Activated CD8-positive, alpha-beta memory T cell treated with anti-CD3 and anti-CD28 coated beads for 1 hour (primary cell): ENCODE data around the gene MDGA2.

Experiments used
- DNase-seq, 2 donors: peaks; one replicate each; pipeline ENCODE4 v3.0.0-alpha.2; 2020; ENCODE audit warnings: low read depth in 1 of 2; ENCODE audit errors: extremely low read depth in 1 of 2

The MDGA2 gene

GRCh38 chr14:47155395-47155794 lies 520.0 kb downstream of the MDGA2 start:
- no peak for DNase-seq

DNA sequence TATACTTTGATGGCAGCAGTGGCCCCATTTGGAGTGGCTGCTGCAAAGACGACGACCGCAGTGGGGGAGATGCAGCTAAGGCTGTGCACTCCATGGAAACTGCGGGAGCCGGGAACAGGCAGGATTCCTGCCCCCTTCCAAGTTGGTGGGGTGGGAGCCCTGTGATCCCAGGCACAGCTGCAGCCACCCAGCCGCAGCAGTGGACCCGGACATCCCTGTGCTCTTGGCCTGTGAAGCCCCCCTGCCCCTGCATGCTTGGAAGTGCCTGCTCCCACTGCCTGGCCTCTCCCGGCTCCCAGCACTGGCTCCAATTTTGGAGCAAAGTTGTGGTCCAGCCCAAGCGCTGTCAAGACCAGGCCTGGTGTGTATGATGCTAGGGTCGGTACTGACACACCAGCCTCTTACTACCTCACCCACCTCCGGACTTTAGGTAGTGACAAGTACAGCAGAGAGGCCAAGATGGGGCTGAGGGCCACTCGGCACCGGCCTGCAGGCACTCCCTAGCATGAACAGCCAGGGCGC lies 521.1 kb downstream of the MDGA2 start:
- DNase-seq = no peak

- no peak for DNase-seq
These were observed 521.7 kb downstream of the MDGA2 start for GRCh38 chr14:47153746-47154145.

DNA sequence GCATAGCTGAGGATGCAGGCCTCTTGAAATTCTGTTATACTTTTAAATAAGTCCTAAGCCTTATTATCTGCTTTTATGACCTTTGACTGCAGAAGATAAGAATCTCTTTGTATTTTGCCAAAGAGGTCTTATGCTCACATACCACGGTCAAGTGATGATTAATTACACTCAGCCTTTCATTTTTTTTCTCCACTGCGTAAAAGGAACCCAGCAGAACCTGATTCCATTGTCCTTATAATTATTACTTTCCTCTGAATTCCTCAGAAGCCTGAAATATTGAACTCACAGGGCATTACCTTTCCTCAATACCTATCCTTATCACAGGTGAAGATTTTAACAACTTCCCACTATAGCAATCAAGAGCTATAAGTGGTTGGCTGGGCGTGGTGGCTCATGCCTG lies 525.1 kb downstream of the MDGA2 start:
- DNase-seq = no peak

DNA sequence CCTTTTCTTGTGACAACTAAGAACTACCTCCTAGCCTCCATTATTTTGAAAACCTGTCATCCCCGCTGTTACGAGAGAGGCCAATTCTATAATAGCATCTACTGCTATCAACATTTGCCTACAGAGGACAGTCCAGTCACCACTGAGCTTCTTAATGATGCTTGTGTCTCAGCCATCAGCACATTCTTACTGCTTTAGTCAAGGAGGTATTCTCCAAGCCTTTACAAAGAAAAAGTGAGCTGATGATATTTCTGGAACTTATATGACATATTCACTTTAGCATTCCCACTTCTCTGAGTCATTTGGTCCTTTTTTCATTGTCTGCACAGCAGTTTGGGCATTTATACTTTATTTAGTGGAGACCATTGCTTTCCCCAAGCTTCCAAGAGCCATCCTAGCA lies 526.1 kb downstream of the MDGA2 start:
- no peak for DNase-seq

DNA sequence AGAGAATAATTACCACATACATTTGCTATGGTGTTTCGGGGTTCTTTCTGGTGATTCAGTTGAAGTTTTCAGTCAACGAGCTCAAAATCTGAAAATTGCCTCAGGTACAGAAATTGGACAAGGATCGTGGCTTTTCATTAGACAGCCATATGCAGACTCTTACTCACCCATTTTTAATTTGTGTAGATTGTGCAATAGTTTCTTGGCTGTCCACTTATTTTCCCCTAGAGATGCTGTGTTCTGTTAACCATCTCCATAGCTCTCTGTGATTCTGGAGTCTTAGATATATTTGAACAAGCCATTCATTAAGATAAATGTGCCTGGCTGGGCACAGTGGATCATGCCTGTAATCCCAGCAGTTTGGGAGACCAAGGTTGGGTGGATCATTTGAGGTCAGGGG lies 526.7 kb downstream of the MDGA2 start:
- DNase-seq = no peak

DNA sequence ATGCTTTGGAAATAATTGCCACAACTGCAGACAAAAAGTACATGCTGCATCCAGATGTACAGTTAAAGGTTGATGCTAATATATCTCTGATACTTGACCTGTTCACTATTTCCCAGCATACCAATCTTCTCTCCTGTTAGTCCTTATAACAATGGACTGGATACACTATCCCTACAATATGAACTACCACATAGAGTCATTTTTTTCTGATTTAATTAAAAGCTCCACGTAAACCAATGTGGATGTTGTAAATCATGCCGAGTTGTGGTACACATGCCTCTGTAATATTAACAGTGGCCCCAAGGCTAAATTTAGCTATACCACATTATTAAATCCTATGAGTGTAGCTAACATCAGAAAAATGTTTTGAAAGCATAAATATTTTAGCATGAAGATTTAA lies 554.8 kb downstream of the MDGA2 start:
- no peak for DNase-seq

DNA sequence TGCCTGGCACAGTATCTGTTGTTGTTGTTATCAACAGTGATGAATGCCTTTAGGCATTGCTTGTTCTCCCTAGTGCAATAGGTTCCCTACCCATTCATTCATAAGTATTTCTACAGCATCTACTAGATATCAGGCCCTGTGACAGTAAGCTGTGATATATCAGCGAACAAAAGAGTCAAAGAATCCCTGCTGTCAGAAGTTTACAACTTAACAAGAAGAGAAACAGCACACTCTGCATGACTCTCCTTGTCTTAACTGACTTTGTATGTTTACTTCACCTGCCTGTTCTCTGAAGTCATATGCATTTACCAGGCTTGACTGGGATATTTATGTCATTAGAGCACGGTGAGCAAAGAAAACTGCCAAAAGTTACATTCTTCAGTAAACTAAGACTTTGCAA lies 571.6 kb downstream of the MDGA2 start:
- DNase-seq = no peak

DNA sequence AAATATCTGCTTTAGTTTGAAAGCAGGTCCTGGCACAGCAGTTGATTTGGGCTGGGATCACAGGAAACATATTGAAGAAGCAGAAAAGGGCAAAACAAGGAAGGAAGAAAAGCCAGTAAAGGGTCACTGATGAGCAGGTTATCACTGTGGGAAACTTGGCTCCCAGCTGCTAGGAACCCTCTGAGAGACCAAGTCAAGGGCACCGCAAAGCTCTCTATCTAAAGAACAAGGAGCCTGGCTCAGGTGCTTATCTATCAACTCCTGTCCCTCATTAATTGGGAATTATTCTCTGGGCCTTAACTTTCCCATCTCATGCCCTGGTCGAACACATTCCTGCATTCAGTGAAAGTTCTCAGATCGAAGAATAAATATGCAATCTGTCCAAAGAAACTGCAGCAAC lies 572.9 kb downstream of the MDGA2 start:
- DNase-seq = no peak

- no peak for DNase-seq
These were observed 589.7 kb downstream of the MDGA2 start for GRCh38 chr14:47085678-47086077.

GRCh38 chr14:47065326-47065725 lies 610.1 kb downstream of the MDGA2 start:
- DNase-seq = no peak

- no peak for DNase-seq
These were observed 615.4 kb downstream of the MDGA2 start for GRCh38 chr14:47060050-47060449.

GRCh38 chr14:47057364-47057763 lies 618.0 kb downstream of the MDGA2 start:
- DNase-seq = no peak

GRCh38 chr14:47044841-47045240 lies 630.6 kb downstream of the MDGA2 start:
- DNase-seq = no peak

DNA sequence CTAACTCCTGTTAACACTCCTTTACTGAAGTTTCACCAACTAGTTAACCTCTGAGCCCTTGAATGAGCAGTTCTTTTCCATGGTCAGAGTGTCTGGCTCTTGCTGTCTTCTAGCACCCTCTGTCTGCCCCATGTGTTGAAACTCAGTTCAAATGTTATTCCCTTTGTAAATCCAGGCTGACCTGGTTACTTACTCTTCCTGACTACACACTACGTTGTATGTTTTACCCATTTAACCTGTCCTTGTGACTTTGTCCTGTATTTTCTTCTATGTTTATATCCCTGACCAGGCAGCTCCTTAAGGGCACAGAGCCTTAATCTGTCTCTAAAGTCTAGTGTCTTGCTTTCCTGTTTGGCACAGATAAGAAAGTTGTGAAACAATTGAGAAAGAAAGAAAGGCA lies 634.9 kb downstream of the MDGA2 start:
- no peak for DNase-seq

DNA sequence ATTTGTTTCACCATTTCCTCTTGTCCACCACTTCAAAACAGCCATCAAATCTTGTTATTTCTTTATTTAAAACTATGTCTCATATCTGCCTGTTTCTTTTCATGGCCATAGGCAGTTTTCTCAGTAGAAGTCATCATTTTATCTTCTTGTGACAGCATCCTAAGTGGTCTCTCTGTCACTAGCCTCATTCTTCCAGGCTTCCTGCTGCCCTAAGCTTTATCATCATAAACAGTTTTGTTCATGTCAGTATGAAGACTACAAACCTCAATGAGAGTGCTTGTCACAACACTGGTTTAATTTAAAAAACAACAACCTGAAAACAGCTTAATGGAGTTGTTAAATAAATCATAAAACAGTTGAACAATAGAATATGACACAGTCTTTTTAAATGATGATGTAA lies 636.1 kb downstream of the MDGA2 start:
- no peak for DNase-seq

GRCh38 chr14:47022721-47023120 lies 652.7 kb downstream of the MDGA2 start:
- no peak for DNase-seq

- no peak for DNase-seq
These were observed 654.9 kb downstream of the MDGA2 start for GRCh38 chr14:47020500-47020899.

- DNase-seq = no peak
These were observed 662.7 kb downstream of the MDGA2 start for GRCh38 chr14:47012533-47013280.

DNA sequence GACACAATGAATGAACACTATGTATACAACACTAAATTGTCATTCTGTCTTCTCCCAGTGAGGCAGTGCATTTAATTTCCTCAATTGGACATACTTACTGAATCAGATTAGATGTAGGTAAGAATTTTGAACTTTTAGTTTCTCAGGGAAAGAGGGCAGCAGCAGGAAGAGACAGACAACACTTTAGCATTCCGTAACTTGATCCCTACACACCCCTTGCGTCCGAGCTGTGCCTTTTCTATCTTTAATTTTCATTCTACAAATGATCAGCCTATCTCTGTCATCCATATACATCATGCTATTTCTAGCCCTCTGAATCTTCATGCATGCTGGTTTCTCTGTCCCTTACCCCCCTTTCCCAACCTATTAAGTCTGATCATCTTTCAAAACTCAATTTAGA lies 665.8 kb downstream of the MDGA2 start:
- DNase-seq = no peak

GRCh38 chr14:47008732-47009131 lies 666.7 kb downstream of the MDGA2 start:
- DNase-seq = no peak

DNA sequence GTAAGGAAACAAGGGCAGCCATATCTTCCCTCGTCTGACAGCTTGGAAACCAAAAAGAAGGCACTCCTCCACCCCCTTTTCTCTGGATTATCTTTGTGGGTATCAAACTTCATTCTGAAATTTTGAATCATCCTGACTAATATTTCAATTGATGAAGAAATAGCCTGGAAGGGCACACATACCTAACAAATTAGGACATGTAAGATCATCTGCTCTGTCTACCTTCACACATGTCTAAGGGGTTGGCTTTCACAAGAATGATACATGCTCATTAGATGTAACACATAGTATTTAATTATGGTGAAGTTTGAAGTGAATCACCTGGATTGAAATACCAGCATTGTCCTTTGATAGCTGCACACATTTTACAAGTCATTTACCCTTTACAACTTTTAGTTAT lies 675.7 kb downstream of the MDGA2 start:
- no peak for DNase-seq

DNA sequence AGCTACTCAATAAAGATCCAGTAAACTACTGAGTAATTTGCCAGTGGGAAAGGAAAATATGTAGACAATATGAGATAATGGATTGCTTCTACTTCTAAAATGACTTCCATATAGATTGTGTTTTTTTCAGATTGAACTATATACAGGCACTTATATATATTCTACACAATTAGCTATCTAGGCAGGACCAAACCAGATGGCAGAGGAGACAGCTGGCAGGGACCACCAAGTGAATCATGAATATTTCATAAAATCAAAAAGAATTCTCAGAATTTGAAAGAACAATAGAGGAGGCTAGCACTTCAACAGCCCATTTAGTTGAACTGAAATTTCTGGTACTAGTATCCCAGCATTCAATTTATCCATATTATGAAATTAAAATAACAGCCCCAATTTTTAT lies 685.8 kb downstream of the MDGA2 start:
- no peak for DNase-seq
